ENCODE data around the gene ABCA1.

Gene ABCA1

GRCh38 chr9:104871961-104872527 is 55.9 kb downstream of the ABCA1 start:
- H3K79me2 ChIP-seq (ENCODE audit: insufficient read depth, low read length), result no peaks in the 10 kb centered on the region
- no peaks in the 10 kb centered on the region for H3K27me3 ChIP-seq (ENCODE audit: low read length)
- no peak overlapping the region for H3K9ac ChIP-seq (ENCODE audit: low read length)
- H3K27ac ChIP-seq (ENCODE audit: low read depth, low read length), result no peak overlapping the region
- TF ChIP-seq EZH2phosphoT487 (conservative IDR thresholded peaks at IDR 0.05; ENCODE audit: low read length) (no peak), CTCF (IDR thresholded peaks at IDR 0.05; ENCODE audit: insufficient read depth, low read length, poor library complexity, severe bottlenecking) (no peak)
- H3F3A ChIP-seq (ENCODE audit: insufficient read depth), result no peaks in the 10 kb centered on the region
- no peaks in the 10 kb centered on the region for H3K9me3 ChIP-seq (ENCODE audit: insufficient read depth, low read length)
- no peaks in the 10 kb centered on the region for H3K9me2 ChIP-seq (replicated peaks; ENCODE audit: insufficient read depth, low read length)
- H3K4me3 ChIP-seq (ENCODE audit: insufficient read depth, low read length, poor library complexity, severe bottlenecking), result no peak overlapping the region
- no peak overlapping the region for H2AFZ ChIP-seq (ENCODE audit: low read depth, low read length, severe bottlenecking)
- H4K20me1 ChIP-seq (ENCODE audit: low read depth, low read length), result no peaks in the 10 kb centered on the region
- H3K4me2 ChIP-seq (ENCODE audit: low read depth, low read length, poor library complexity, severe bottlenecking), result no peak overlapping the region
- no peaks in the 10 kb centered on the region for H3K36me3 ChIP-seq (ENCODE audit: low read length)

GRCh38 chr9:104869811-104870210 is 58.1 kb downstream of the ABCA1 start:
- H3K79me2 ChIP-seq (ENCODE audit: insufficient read depth, low read length), result no peaks in the 10 kb centered on the region
- no peak overlapping the region for H3K4me2 ChIP-seq (ENCODE audit: low read depth, low read length, poor library complexity, severe bottlenecking)
- H3K4me3 ChIP-seq (ENCODE audit: insufficient read depth, low read length, poor library complexity, severe bottlenecking), result no peak overlapping the region
- H4K20me1 ChIP-seq (ENCODE audit: low read depth, low read length), result no peaks in the 10 kb centered on the region
- no peak overlapping the region for H2AFZ ChIP-seq (ENCODE audit: low read depth, low read length, severe bottlenecking)
- no peaks in the 10 kb centered on the region for H3K36me3 ChIP-seq (ENCODE audit: low read length)
- no peak overlapping the region for H3K27ac ChIP-seq (ENCODE audit: low read depth, low read length)
- H3K9me3 ChIP-seq (ENCODE audit: insufficient read depth, low read length), result no peaks in the 10 kb centered on the region
- no peak for TF ChIP-seq CTCF (IDR thresholded peaks at IDR 0.05; ENCODE audit: insufficient read depth, low read length, poor library complexity, severe bottlenecking)
- TF ChIP-seq EZH2phosphoT487 (conservative IDR thresholded peaks at IDR 0.05; ENCODE audit: low read length), result no peak
- no peaks in the 10 kb centered on the region for H3F3A ChIP-seq (ENCODE audit: insufficient read depth)
- no peaks in the 10 kb centered on the region for H3K9me2 ChIP-seq (replicated peaks; ENCODE audit: insufficient read depth, low read length)
- no peaks in the 10 kb centered on the region for H3K27me3 ChIP-seq (ENCODE audit: low read length)
- H3K9ac ChIP-seq (ENCODE audit: low read length), result no peak overlapping the region

- Histone ChIP-seq H3K4me2 (ENCODE audit: low read depth, low read length, poor library complexity, severe bottlenecking) (peak overlapping the region; percentile 1), H2AFZ (ENCODE audit: low read depth, low read length, severe bottlenecking) (no peak overlapping the region), H3K9ac (ENCODE audit: low read length) (no peak overlapping the region), H3K9me2 (replicated peaks; ENCODE audit: insufficient read depth, low read length) (no peaks in the 10 kb centered on the region), H3K27me3 (ENCODE audit: low read length) (no peaks in the 10 kb centered on the region), H3K79me2 (ENCODE audit: insufficient read depth, low read length) (no peaks in the 10 kb centered on the region), H4K20me1 (ENCODE audit: low read depth, low read length) (no peaks in the 10 kb centered on the region), H3K4me3 (ENCODE audit: insufficient read depth, low read length, poor library complexity, severe bottlenecking) (no peak overlapping the region), H3F3A (ENCODE audit: insufficient read depth) (no peaks in the 10 kb centered on the region), H3K36me3 (ENCODE audit: low read length) (no peaks in the 10 kb centered on the region), H3K27ac (ENCODE audit: low read depth, low read length) (no peak overlapping the region), H3K9me3 (ENCODE audit: insufficient read depth, low read length) (no peaks in the 10 kb centered on the region)
- TF ChIP-seq CTCF (IDR thresholded peaks at IDR 0.05; ENCODE audit: insufficient read depth, low read length, poor library complexity, severe bottlenecking) (no peak), EZH2phosphoT487 (conservative IDR thresholded peaks at IDR 0.05; ENCODE audit: low read length) (no peak)
These were observed 59.1 kb downstream of the ABCA1 start for GRCh38 chr9:104868687-104869404.

Data from SU-DHL-6 (cell line).